ENCODE results near the gene GRK3. TPM values are rescaled to one million over a fixed set of nuclear protein-coding genes. Genes with fewer than 3 reads are reported as not detected.
"Not testable (repeated sequence)": the region's sequence is repeated elsewhere in the genome, so short reads cannot be mapped to it uniquely, and the experiment has no call there.

Gene GRK3
- total RNA-seq, 4 donors from 2014 or later = 0.64 to 5.3 (median 2.8) TPM

DNA sequence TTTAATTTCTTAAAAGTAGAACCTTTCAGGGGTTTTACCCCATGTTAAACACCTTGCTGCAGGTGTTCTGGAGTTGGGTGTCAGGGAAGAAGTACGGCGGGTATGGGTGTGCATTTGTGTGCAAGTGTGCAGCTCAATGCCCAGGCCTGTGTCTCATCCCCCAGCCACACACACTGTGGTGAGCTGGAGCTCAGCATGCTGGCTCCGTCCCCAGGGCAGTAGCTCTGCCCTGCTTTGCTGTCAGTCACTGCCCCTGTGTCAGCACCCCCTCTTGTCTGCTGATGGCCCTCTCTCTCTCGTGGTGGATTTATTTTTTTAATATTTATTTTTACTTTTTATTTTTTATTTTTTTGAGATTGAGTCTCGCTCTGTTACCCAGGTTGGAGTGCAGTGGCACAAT lies 141.7 kb downstream of the GRK3 start:
- H3K9me3 ChIP-seq = no peaks in the 10 kb centered on the region
- peaks cover 0 to 6% (median 0%) of the 10 kb centered on the region in 3 donors for H3K4me1 ChIP-seq
- H3K27me3 ChIP-seq = no peaks in the 10 kb centered on the region
- TF ChIP-seq, protein P1, sequence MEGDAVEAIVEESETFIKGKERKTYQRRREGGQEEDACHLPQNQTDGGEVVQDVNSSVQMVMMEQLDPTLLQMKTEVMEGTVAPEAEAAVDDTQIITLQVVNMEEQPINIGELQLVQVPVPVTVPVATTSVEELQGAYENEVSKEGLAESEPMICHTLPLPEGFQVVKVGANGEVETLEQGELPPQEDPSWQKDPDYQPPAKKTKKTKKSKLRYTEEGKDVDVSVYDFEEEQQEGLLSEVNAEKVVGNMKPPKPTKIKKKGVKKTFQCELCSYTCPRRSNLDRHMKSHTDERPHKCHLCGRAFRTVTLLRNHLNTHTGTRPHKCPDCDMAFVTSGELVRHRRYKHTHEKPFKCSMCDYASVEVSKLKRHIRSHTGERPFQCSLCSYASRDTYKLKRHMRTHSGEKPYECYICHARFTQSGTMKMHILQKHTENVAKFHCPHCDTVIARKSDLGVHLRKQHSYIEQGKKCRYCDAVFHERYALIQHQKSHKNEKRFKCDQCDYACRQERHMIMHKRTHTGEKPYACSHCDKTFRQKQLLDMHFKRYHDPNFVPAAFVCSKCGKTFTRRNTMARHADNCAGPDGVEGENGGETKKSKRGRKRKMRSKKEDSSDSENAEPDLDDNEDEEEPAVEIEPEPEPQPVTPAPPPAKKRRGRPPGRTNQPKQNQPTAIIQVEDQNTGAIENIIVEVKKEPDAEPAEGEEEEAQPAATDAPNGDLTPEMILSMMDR (IDR thresholded peaks at IDR 0.05) = no peak
- no peak for TF ChIP-seq POLR2A (IDR thresholded peaks at IDR 0.05)
- H3K36me3 ChIP-seq = no peaks in the 10 kb centered on the region
- intact Hi-C loops (cut with DNase I) = no loop called here
- 90 to 92% methylated on average over 5 of the region's 5 CpGs for WGBS, 2 donors
- DNase-seq = no peak
- no peak overlapping the region for H3K27ac ChIP-seq
- no peak overlapping the region for H3K4me3 ChIP-seq

DNA sequence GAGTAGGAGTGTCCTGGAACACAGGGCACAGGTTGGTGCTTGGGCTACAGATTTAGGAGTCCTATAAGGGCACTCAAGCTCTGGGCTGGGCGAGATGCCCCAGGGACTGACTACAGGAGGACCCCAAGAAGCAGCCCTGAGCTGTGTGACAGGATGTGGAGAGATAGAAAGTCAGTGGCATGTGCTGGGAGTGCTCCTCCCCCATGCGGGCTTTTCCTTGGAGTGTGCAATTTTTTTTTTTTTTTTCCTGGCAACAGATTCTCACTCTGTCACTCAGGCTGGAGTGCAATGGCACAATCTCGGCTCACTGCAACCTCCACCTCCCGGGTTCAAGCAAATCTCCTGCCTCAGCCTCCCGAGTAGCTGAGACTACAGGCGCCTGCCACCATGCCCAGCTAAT lies 144.0 kb downstream of the GRK3 start:
- intact Hi-C loops (cut with DNase I); H3K9me3 ChIP-seq; H3K27me3 ChIP-seq; H3K4me3 ChIP-seq; H3K4me1 ChIP-seq; DNase-seq; H3K27ac ChIP-seq: not testable (repeated sequence)
- peaks cover 0 to 10% (median 0%) of the 10 kb centered on the region in 3 donors for H3K36me3 ChIP-seq
- WGBS, 2 donors = 78 to 84% methylated on average over 6 of the region's 6 CpGs

DNA sequence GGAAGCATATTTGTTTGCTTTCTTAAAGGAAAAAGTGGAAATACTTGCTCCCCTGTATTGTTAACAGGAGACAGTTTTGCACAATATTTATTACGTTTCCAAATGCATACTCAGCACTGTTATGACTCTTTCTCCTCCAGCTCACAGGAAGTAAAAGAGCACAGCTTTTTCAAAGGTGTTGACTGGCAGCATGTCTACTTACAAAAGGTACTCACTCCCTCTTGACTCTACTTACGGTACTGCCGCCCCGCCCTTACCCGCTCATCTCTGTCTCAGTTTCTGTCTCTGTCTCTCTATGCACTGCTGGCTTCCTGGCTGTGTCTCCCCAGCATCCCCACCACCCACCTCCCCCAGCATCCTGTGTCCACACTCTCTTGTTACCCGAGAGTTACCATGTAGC lies 145.3 kb downstream of the GRK3 start:
- no peaks in the 10 kb centered on the region for H3K4me1 ChIP-seq
- DNase-seq = no peak
- TF ChIP-seq, protein P1 (IDR thresholded peaks at IDR 0.05) = no peak
- TF ChIP-seq POLR2A (IDR thresholded peaks at IDR 0.05) = no peak
- H3K27ac ChIP-seq = no peak overlapping the region
- peaks cover 0 to 18% (median 0%) of the 10 kb centered on the region in 3 donors for H3K36me3 ChIP-seq
- no peaks in the 10 kb centered on the region for H3K27me3 ChIP-seq
- WGBS, 2 donors = 78 to 84% methylated on average over 6 of the region's 6 CpGs
- H3K4me3 ChIP-seq = no peak overlapping the region
- H3K9me3 ChIP-seq = no peaks in the 10 kb centered on the region
- intact Hi-C loops (cut with DNase I) = no loop called here

DNA sequence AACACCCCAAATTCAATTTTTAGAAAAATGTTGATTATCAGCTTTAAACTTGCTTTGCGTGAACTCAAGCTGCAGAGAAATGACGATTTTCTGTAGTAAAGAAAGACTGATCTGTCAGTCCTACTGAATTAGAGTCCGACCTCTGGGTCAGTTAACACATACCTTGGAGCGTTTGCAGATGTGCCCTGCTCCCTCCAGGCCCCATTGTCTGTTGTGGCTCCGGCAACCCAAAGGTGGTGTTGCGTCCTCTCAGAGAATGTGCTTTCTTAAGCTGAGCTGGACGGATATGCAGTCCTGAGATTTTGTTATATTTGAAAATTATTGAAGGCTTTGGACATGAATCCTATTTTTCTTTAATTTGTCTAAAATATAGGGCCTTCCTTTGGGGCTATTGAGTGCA lies 146.0 kb downstream of the GRK3 start:
- Histone ChIP-seq H3K4me3 (no peak overlapping the region), H3K36me3 (peaks cover 0 to 18% (median 0%) of the 10 kb centered on the region in 3 donors), H3K9me3 (no peaks in the 10 kb centered on the region), H3K4me1 (no peaks in the 10 kb centered on the region), H3K27me3 (no peaks in the 10 kb centered on the region), H3K27ac (no peak overlapping the region)
- 88 to 93% methylated on average over 7 of the region's 7 CpGs for WGBS, 2 donors
- no peak for TF ChIP-seq POLR2A (IDR thresholded peaks at IDR 0.05)
- TF ChIP-seq, protein P1 (IDR thresholded peaks at IDR 0.05) = no peak
- no peak for DNase-seq
- intact Hi-C loops (cut with DNase I) = no loop called here

DNA sequence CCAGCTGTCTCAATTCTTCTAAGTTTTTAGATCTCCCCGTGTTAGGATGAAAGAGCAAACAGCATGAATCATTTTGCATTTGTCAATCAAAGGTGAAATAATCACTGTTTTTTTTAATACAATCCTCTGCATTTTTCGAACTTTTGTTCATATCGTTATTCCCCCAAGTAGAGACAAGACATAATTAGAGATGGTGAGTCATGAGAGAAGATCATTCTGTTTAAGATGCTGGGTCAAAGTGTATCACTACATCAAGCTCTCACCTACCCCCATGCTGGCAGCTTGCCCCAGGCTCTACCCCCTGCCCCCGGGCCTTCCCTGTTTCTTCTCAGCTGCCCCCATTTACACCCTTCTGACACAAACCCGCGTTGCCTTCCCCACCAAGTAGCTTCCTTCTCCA lies 147.0 kb downstream of the GRK3 start:
- H3K9me3 ChIP-seq = no peaks in the 10 kb centered on the region
- TF ChIP-seq POLR2A (IDR thresholded peaks at IDR 0.05) = no peak
- TF ChIP-seq, protein P1 (IDR thresholded peaks at IDR 0.05) = no peak
- no peaks in the 10 kb centered on the region for H3K27me3 ChIP-seq
- WGBS, 2 donors = 63 to 73% methylated on average over 4 to 6 of the region's 6 CpGs
- no peaks in the 10 kb centered on the region for H3K4me1 ChIP-seq
- no peak overlapping the region for H3K4me3 ChIP-seq
- peaks cover 0 to 18% (median 0%) of the 10 kb centered on the region in 3 donors for H3K36me3 ChIP-seq
- intact Hi-C loops (cut with DNase I) = no loop called here
- H3K27ac ChIP-seq = no peak overlapping the region
- DNase-seq = no peak
